Caki2 (cell line): ENCODE data around the gene ATXN7L1. TPM values are rescaled to one million over a fixed set of nuclear protein-coding genes. Genes with fewer than 3 reads are reported as not detected.
"Not testable (repeated sequence)": the region's sequence is repeated elsewhere in the genome, so short reads cannot be mapped to it uniquely, and the experiment has no call there.

Source experiments
- DNase-seq: peaks from one replicate; pipeline ENCODE4 v3.0.0-alpha.2; 2015; ENCODE audit warnings: low read depth
- in situ Hi-C: cut with HindIII; loops from 2 replicates; pipeline ENCODE4 v1.10.0; 2016; ENCODE audit warnings: low sequenced_read_pairs, low pct_unique_long_range_greater_than_20kb, mixed read lengths
- total RNA-seq: library from RNA; depleted of rRNA; stranded (reverse); fragments of >200 nt; shearing (Covaris generic); gene quantifications from 2 replicates; pipeline ENCODE4 v1.2.3, GENCODE V29; 2014; ENCODE audit warnings: low replicate concordance

Gene ATXN7L1
- total RNA-seq, 1 experiment from 2014 or later, result 1.5 TPM

DNA sequence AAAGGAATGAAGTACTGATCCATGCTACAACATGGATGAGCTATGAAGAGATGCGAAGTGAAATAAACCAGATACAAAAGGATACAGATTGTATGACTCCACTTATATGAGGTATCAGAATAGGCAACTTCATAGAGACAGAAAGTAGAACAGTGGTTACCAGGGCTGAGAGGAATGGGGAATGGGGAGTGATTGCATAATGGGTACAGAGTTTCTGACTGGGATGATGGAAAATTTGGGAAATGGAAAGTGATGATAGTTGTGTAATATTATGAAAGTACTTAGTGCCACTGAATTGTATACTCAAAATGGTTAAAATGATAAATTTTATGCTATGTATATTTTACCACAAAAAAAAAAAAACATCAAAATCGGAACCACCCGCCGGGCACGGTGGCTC lies 3.9 kb downstream of the ATXN7L1 start:
- DNase-seq, result no peak
- in situ Hi-C loops, result no loop called here

DNA sequence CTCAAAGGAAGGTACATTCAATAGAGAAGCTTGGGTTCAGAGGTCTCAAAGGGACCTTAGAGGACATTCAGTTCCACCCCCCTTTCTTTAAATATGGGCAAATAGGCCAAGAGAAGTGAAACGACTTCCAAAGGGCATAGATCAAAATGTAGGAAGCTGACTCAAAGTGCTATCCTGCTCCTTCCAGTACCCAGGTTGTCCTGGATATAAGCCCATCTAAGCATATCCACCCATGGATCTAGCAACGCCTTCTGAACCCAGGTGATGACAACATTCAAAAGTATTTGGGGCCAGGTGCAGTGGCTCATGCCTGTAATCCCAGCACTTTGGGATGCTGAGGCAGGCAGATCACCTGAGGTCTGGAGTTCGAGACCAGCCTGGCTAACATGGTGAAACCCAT lies 5.3 kb downstream of the ATXN7L1 start:
- in situ Hi-C loops, result no loop called here
- no peak for DNase-seq

DNA sequence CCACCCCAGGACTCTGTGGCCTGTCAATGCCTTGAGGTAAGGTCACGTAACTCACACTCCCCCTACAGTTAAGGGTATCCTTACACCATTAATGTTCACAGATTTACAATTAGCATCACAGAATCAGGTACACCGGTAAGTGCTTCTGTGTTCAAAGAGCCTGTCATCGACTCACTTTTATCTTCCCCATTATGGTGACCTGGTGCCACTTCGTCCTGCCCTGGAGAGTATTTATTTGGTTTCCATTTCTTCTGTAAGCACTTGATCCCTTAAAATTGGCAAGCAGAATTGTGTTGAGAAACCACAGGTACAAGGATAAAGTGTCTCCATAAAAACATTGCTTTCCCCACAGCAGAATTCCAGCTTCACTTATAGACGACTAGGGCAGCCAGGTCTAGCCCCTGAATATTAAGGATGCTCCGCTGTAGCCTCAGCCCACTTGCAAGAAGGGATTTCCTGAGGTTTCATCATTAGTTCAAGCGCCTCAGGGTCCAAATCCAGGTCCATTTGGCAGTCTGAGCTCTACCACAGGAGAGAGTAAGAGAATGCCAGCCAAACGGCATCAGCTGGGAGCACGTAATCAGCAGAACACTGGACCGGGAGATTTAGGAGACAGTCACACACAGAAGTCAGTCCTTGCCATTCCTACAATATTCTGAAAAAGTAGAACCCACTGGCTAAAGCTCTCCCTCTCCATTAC lies 10.1 kb downstream of the ATXN7L1 start:
- no peak for DNase-seq
- in situ Hi-C loops, result no loop called here

DNA sequence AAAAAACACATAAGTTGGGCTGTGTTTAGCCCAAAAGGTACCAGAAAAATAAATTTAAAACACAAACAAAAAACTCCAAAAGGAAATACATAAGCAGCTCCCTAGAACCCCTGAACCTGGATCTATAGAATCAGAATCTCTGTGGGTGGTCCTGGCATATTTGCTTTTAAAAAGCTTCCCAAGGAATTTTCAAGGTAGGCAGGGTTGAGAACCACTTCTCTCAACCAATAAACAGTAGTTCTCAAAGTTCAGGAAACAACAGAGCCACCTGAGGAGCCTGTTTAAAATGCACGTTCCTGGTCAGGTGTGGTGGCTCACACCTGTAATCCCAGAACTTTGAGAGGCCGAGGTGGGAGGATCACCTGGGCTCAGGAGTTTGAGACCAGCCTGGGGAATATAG lies 12.5 kb downstream of the ATXN7L1 start:
- no peak for DNase-seq
- in situ Hi-C loops, result no loop called here

DNA sequence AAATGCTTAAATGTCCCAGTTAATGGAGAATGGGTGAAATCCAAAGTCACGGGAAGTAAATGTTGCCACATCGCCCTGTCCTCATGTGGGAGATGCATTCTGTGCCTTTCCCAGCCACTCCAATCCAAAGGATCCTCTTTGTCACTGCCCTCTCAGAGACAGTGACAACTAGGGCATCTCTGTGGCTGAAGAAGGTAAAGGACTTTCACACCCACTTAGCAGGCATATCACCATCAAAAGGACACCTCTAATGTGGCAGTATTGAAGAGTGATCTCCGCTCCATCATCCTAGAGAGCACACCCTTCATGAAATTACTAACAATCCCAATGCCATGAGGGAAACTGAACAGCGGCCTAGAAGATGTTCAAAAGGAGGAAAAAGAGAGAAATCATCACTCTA lies 13.6 kb downstream of the ATXN7L1 start:
- no peak for DNase-seq
- in situ Hi-C loops, result no loop called here

DNA sequence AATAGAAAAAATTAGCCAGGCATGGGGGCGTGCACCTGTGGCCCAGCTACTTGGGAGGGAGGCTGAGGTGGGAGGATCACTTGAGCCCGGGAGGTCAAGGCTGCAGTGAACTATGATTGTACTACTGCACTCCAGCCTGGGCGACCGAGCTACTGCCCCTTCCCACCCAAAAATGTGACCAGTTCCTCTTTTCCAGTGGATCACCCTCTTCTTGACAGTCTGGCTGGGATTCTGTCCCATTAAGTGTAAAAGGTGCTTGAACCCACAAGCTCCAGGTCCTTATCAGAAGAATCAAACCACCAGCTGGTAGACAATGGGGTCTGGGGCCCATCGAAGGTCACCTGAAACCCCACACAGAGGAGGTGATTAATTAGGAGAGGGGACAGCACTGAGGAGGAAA lies 14.1 kb downstream of the ATXN7L1 start:
- DNase-seq, result no peak

DNA sequence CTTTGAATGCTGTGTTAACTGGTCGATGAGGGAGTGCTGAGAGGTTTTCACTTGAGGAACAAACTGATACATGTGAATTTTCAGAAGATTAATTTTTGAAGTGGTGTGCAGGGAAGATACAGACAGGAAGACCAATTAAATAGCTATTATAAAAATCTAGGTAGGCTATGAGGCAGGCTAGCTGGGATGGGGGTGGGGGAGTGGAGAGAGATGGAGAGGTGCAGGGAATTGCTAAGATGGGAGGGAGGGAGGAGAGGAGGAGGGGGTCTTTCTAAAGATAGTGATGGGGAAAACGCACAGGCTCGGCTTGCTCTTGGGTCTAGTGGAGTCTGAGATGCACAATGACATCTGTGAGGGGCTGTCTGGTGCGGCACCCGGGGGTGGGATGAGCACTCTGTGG lies 15.2 kb downstream of the ATXN7L1 start:
- in situ Hi-C loops, result no loop called here
- DNase-seq, result no peak

More for the DNA sequence above, 14.1 kb downstream of the ATXN7L1 start:
- in situ Hi-C loops, result no loop called here

DNA sequence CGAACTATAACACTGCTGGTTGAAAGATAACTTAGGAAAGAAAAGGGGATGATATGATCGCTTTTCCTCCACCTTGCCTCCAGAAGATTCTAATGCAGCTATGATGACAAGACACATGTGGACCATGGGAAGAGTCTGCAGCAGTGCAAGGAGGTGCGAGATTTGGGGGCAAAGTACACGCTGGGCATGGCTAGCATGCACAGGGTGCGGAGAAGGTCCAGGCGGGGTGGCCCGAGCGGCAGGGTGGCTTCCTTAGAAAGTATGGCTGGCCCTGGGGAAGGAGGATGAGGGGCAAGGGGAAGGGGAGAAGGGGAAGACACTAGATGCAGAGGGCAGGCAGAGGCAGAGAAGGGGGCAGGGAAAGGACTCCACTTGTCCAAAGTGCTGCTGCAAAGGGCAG lies 15.6 kb downstream of the ATXN7L1 start:
- DNase-seq, result no peak
- in situ Hi-C loops, result no loop called here

DNA sequence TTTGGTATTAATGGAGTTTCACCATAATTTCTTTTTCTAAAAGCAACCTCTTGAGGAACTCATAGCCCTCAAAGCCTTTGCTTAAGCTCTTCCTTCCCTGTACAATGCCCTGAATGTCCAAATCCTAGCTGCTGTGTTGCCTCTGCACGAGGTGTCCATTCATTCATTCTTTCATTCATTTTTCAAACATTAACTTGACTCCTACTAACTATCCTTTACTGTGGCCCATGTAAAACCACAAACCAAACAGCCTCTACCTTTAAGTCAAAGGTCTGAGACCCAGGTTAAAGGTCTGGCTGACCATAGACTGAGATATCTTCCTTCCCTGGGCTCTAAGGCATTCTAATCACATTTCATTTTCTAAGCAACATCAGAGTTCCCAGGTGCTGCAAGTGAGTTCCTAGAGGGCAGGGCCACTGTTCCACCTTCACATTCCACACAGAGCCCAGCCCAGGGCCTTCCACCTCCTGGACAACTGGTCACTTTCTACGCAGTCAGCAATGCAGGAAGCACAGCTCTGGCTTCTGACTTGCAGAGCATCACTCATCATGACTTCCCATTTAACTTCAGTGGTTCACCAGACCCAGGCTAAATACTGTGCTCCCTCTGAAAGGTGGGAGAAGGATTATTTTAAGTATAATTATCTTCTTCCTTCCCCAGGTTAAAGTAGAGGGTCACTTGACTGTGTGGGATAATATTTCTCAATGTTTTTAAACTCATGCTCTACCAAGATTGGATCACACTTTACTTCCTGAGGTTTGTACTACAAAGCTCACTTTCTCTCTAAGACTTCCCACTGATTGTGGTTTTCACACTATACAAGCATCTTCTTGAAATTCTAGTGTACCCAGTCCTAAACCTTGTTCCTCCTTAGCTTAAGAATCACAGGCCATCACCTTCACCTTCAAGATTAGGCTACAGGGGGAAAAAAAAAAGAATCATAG lies 19.1 kb downstream of the ATXN7L1 start:
- in situ Hi-C loops, result no loop called here
- no peak for DNase-seq

DNA sequence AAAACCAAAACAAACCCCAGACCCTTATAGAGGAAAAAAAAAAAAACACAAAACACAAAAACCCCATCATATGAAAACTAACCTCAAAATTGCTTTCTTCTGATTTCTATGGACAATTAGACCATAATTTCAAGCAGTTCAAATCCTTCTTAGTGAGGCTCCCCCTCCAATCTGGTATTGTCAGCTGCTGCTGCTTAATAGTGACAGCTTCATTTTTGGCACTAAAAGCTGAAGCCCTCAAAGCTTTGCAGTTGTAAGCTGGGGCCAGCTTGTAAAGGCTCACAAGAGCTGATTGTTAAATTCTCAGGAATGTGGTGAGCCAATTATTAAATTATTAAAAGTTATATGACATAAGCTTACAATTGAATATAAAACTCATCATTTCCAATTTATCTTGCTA lies 21.9 kb downstream of the ATXN7L1 start:
- in situ Hi-C loops, result no loop called here
- no peak for DNase-seq

DNA sequence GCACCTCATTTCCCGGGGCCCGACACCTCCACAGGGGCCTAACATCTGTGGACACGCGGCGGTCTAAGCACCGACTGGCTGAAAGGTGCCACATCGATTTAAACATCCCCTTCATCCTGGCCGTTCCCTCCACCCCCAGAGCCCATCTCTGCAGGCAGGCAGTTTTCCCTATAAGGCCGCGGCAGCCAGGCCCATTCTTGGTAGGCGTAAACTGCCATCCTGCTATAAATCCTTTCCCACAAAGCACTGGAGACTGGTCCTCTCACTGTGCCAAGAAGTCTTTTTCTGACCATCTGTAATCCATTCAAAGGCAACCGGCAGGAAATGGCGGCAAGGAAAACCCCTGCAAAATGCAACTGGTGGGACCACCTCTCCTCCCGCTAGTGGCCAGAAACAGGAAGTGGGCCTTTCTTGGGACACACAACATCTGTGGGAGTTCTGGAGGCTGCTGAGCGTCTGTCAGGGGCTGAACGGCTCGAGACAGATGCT lies 22.4 kb downstream of the ATXN7L1 start:
- DNase-seq, result no peak
- in situ Hi-C loops, result no loop called here

DNA sequence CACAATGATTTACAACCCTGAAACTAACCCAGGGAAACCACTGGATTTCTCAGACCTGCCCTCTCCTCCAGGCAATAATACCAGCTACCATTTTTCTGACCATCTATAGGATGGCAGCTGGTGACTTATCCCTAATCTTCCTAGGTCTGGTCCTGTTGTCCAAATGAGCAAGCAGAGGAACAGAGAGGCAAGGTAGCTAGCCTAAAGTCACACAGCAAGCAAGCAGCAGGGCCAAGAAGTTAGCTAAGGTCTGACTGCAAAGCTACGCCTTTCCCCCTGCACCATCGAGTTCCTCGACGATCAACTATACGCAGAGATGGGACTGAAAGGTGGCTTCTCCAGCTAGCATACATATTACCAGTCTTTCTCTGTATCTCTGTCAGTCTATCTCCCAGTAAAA lies 25.3 kb downstream of the ATXN7L1 start:
- in situ Hi-C loops, result no loop called here
- DNase-seq, result no peak

DNA sequence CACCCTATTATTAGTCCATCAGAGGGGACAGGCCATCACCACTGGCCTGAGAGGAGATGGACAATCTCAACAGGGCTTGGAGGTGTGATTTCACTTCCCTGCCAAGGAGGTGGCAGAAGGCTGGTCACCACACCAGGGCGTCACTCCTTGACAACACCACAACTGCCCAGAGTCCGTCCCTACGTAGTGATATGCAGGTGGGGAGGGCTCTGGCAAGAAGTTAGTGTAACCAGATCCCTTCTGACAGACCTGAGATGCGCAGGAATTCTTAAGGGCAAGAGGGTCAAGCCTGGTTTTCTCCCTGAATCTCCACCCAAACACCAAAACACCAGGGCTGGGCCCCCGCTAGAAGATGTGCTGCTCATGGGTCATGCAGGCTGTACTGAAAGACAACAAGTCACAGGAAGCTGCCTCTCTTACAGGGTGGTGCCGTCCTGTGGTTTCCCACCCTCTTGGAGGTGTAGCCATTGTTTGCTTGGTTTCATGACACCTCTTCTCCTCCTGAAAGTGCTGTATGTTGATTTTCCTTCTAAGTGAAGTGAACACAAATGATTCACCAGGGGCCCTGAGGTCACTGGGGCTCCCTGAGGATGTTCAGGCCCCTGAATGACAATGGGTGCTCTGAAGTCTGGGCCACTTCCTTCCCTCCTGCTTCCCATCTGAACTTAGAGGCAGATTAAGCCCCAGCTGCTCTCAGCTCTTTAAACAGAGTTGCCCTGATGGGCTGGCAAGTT lies 27.1 kb downstream of the ATXN7L1 start:
- peak; percentile 45 for DNase-seq
- in situ Hi-C loops, result no loop called here

DNA sequence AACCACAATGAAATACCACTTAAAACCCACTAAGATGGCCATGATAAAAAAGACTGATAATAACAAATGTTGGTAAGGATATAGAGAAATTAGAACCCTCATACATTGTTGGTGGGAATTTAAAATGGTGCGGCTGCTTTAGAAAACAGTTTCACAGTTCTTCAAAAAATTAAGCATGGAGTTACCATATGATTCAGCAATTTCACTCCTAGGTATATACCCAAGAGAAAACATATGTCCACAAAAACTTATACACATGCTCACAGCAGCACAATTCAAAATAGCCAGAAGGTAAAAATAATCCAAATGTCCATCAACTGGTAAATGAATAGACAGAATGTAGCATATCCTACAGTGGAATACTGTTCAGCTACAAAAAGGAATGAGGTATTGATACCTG lies 30.0 kb downstream of the ATXN7L1 start:
- no peak for DNase-seq
- in situ Hi-C loops, result no loop called here

DNA sequence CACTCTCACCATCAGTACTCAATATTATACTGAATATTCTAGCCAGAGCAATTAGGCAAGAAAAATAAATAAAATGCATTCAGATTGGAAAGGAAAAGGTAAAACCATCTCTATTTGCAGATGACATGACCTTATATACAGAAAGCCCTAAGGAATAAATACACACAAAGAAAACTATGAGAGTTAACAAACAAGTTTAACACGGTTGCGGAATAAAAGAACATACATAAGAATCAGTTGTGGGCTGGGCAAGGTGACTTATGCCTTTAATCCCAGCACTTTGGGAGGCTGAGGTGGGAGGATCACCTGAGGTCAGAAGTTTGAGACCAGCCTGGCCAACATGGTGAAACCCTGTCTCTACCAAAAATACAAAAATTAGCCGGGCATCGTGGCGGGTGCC lies 31.7 kb downstream of the ATXN7L1 start:
- in situ Hi-C loops, result not testable (repeated sequence)

DNA sequence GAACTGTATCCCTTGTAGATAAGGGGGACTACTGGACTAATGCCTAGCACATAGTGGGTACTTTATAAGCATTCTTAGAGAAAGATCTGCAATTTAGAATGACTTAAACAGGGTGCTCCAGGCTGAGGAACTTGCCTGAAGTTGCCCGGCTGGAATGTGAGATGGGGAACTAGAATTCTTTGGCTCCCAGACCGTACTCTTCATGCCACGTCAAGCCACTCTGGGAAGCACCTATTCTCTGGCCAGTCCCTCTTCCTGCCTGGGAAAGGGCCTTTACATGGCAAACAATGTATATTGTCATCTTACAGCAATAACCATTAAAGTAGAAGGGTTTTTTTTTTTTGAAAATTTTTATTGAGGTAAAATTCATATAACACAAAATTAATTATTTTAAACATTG lies 34.5 kb downstream of the ATXN7L1 start:
- no peak for DNase-seq
- in situ Hi-C loops, result no loop called here

More for the DNA sequence above, 31.7 kb downstream of the ATXN7L1 start:
- DNase-seq, result not testable (repeated sequence)

DNA sequence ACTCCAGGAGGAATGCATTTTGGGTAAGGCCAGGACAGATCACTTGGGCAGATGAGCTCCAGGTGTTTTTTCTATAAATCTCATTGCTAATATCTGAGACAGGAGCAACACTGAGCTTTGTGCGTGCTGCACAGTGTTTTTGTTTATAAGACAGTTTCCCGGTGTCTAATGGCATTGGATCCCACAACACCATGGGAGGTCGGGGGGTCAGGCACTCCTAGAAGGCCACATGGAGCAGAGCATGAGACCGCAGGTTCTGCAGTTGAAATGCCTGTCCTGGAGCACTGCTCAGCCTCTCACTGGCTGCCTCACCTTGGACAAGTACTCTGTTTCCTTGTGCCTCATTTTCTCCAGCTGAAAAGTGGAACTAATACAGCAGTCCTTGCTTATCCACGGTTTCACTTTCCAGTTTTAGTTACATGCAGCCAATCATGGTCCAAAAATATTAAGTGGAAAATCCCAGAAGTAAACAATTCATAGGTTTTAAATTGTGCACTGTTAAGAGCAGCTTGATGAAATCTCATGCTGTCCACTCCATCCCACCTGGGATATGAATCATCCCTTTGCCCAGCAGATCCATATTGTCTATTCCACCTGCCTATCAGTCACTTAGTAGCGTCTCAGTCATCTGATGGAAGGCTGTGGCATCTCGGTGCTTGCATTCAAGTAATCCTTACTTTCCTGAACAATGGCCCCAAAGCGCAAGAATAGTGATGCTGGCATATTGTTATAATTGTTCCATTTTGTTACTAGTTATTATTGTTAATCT lies 35.2 kb downstream of the ATXN7L1 start:
- in situ Hi-C loops, result no loop called here
- DNase-seq, result no peak

DNA sequence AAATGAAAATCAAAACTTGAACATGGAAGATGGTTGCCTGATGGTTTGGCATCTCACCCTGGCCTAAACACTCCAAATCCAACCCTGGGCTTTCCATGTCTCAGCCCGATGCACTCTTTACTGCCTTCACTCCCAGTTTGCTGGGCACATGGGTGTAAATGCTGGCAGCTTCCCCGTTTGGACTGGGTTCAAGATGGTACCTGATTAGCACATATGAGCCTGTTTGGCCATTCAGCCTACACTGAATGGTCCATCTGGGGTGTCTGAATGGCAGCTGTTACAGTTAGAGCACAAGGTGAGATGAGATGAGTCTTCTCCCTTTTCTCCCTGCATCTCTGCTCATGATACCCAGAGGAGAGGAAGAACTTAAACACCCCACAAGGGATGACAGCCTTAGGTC lies 37.1 kb downstream of the ATXN7L1 start:
- in situ Hi-C loops, result no loop called here
- no peak for DNase-seq
